ENCODE measurements around the gene BCAS3.

- TF ChIP-seq REST (IDR thresholded peaks at IDR 0.05; ENCODE audit: low read depth) (no peak), CTCF (IDR thresholded peaks at IDR 0.05 in 2 of 3, conservative IDR thresholded peaks at IDR 0.05 in 1 of 3; ENCODE audit: borderline replicate concordance in 1 of 3, insufficient read depth in 1 of 3, low read depth in 2 of 3, low read length in 2 of 3) (no peak), POLR2A (IDR thresholded peaks at IDR 0.05; ENCODE audit: borderline replicate concordance, extremely low read depth, insufficient read depth, insufficient read length) (no peak), EZH2 (IDR thresholded peaks at IDR 0.05) (no peak), CEBPB (IDR thresholded peaks at IDR 0.05; ENCODE audit: low read depth) (no peak), POLR2AphosphoS5 (IDR thresholded peaks at IDR 0.05; ENCODE audit: low read depth, low read length) (no peak), ZNF274 (IDR thresholded peaks at IDR 0.05; ENCODE audit: low read depth, low read length) (no peak), RAD21 (IDR thresholded peaks at IDR 0.05; ENCODE audit: low read depth) (no peak), EGR1 (IDR thresholded peaks at IDR 0.05; ENCODE audit: low read depth) (no peak), SP1 (IDR thresholded peaks at IDR 0.05; ENCODE audit: low read depth) (no peak), SRF (IDR thresholded peaks at IDR 0.05; ENCODE audit: low read depth) (no peak), EZH2phosphoT487 (IDR thresholded peaks at IDR 0.05; ENCODE audit: borderline replicate concordance) (no peak)
- TF ChIP-seq, protein P1, sequence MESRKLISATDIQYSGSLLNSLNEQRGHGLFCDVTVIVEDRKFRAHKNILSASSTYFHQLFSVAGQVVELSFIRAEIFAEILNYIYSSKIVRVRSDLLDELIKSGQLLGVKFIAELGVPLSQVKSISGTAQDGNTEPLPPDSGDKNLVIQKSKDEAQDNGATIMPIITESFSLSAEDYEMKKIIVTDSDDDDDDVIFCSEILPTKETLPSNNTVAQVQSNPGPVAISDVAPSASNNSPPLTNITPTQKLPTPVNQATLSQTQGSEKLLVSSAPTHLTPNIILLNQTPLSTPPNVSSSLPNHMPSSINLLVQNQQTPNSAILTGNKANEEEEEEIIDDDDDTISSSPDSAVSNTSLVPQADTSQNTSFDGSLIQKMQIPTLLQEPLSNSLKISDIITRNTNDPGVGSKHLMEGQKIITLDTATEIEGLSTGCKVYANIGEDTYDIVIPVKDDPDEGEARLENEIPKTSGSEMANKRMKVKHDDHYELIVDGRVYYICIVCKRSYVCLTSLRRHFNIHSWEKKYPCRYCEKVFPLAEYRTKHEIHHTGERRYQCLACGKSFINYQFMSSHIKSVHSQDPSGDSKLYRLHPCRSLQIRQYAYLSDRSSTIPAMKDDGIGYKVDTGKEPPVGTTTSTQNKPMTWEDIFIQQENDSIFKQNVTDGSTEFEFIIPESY (IDR thresholded peaks at IDR 0.05; ENCODE audit: extremely low read depth, insufficient replicate concordance, low read length) = no peak
- TF ChIP-seq, protein P2, sequence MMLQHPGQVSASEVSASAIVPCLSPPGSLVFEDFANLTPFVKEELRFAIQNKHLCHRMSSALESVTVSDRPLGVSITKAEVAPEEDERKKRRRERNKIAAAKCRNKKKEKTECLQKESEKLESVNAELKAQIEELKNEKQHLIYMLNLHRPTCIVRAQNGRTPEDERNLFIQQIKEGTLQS (IDR thresholded peaks at IDR 0.05) = no peak
Measured at GRCh38 chr17:60659156-60659555, 18.5 kb upstream of the BCAS3 start.

All from HCT116 (cell line).